HL-60/S4 treated with retinoic acid at 250 ng/mL for 4 days and 3 days (cell line): ENCODE data around the gene ZNF35.

ENCODE experiments used
- in situ Hi-C: fragments of 300-500 bp; cut with MboI; formaldehyde crosslinking; loops from 2 replicates; pipeline ENCODE4 v1.7.0; 2022; ENCODE audit warnings: low sequenced_read_pairs

Gene ZNF35

GRCh38 chr3:44682182-44682896 is 33.8 kb downstream of the ZNF35 start:
- in situ Hi-C loops, result no loop called here

GRCh38 chr3:44685128-44685800 is 36.7 kb downstream of the ZNF35 start:
- in situ Hi-C loops, result no loop called here

GRCh38 chr3:44687898-44688297 is 39.4 kb downstream of the ZNF35 start:
- in situ Hi-C loops, result no loop called here
